Left forelimb (tissue), 1 donor: ENCODE results near the gene TRAPPC4.
"Not testable (repeated sequence)": the region's sequence is repeated elsewhere in the genome, so short reads cannot be mapped to it uniquely, and the experiment has no call there.

Experiments used
- DNase-seq: peaks from one replicate; pipeline ENCODE4 v3.0.0-alpha.2; 2018; ENCODE audit warnings: low spot score

Gene TRAPPC4

GRCh38 chr11:119018074-119018938, at the start of gene TRAPPC4, which contains the start of gene RPS25:
Gene TRAPPC4, plus strand, starts transcription at chr11:119018766. Its CDS starts 30 bp downstream, at chr11:119018796.
Gene RPS25, minus strand, starts transcription at chr11:119018343. Its CDS starts 59 bp downstream, at chr11:119018284.
- peak; percentile 97 for DNase-seq

GRCh38 chr11:118969508-118969907, 49.1 kb upstream of the TRAPPC4 start:
- not testable (repeated sequence) for DNase-seq

GRCh38 chr11:118971646-118972045, 46.9 kb upstream of the TRAPPC4 start, which contains the start of gene FOXR1:
Gene FOXR1, plus strand, starts transcription at chr11:118971761. Its CDS starts 171 bp downstream, at chr11:118971932.
- DNase-seq = no peak

- no peak for DNase-seq
Measured at GRCh38 chr11:118973985-118974384, 44.6 kb upstream of the TRAPPC4 start.

GRCh38 chr11:118975771-118976709, 42.5 kb upstream of the TRAPPC4 start:
- DNase-seq = no peak

- DNase-seq = no peak
Measured at GRCh38 chr11:118979434-118979833, 39.1 kb upstream of the TRAPPC4 start.

GRCh38 chr11:118980191-118980881, 38.2 kb upstream of the TRAPPC4 start:
- no peak for DNase-seq

GRCh38 chr11:118984337-118984736, 34.2 kb upstream of the TRAPPC4 start:
- DNase-seq = not testable (repeated sequence)

GRCh38 chr11:118984825-118985224, 33.7 kb upstream of the TRAPPC4 start:
- DNase-seq = no peak

- no peak for DNase-seq
Measured at GRCh38 chr11:118988280-118988679, 30.3 kb upstream of the TRAPPC4 start.

GRCh38 chr11:118991486-118992038, 27.0 kb upstream of the TRAPPC4 start:
- not testable (repeated sequence) for DNase-seq

- no peak for DNase-seq
Measured at GRCh38 chr11:118996926-118997626, 21.5 kb upstream of the TRAPPC4 start.

- DNase-seq = peak; percentile 93
Measured at GRCh38 chr11:118997627-118998387, 20.8 kb upstream of the TRAPPC4 start, which contains the start of gene CENATAC. Gene CENATAC, plus strand, starts transcription at chr11:118998138. Its CDS starts 60 bp downstream, at chr11:118998198.

- no peak for DNase-seq
Measured at GRCh38 chr11:118998388-118998717, 20.2 kb upstream of the TRAPPC4 start.

- no peak for DNase-seq
Measured at GRCh38 chr11:118998822-118999221, 19.7 kb upstream of the TRAPPC4 start.

- no peak for DNase-seq
Measured at GRCh38 chr11:119000906-119001305, 17.7 kb upstream of the TRAPPC4 start.

- DNase-seq = no peak
Measured at GRCh38 chr11:119006656-119007055, 11.9 kb upstream of the TRAPPC4 start.

- DNase-seq = no peak
Measured at GRCh38 chr11:119011476-119012053, 7.0 kb upstream of the TRAPPC4 start.

- DNase-seq = no peak
Measured at GRCh38 chr11:119012629-119013170, 5.9 kb upstream of the TRAPPC4 start.
